Measurements from ENCODE around the gene PSMD3. TPM values are rescaled to one million over a fixed set of nuclear protein-coding genes. Genes with fewer than 3 reads are reported as not detected.

The PSMD3 gene
- total and polyA plus RNA-seq, 9 of the 15 experiments (the other 6 are each of a cell fraction or from before 2014, with no cell fraction given), result 2.0 to 251 (median 135) TPM

GRCh38 chr17:39981766-39982375 lies 1.3 kb downstream of the PSMD3 start:
- BruUV-seq (replicated peaks), result TSS peak; percentile 54
- Histone ChIP-seq H3K9me1 (ENCODE audit: control insufficient read depth, insufficient read depth, low read length) (no peaks in the 10 kb centered on the region), H3K4me1 (replicated peaks in 1 of 2; ENCODE audit: control insufficient read depth in 2 of 2, insufficient read depth in 2 of 2, low read length in 2 of 2) (peaks cover 5 to 12% of the 10 kb centered on the region in 2 experiments; a peak in 3 of 5 replicates), H2AFZ (ENCODE audit: low read depth, low read length) (no peak overlapping the region), H3K4me2 (ENCODE audit: insufficient read depth, low read length) (peak overlapping the region; percentile 92), H3K27ac (ENCODE audit: extremely low read depth, low read depth, low read length) (peak overlapping the region; percentile 98), H3K36me3 (ENCODE audit: control insufficient read depth, insufficient read depth, low read length) (peaks cover 49% of the 10 kb centered on the region), H3K9ac (ENCODE audit: insufficient read depth in 1 of 2, low read depth in 2 of 2, low read length in 2 of 2) (peak overlapping the region; percentile 98 to 100), H3K79me2 (ENCODE audit: control insufficient read depth, insufficient read depth, low read length) (peaks cover 39% of the 10 kb centered on the region), H3K27me3 (ENCODE audit: control insufficient read depth in 2 of 2, insufficient read depth in 2 of 2, low read length in 2 of 2) (no peaks in the 10 kb centered on the region), H3K4me3 (peak overlapping the region; percentile 98), H4K20me1 (replicated peaks; ENCODE audit: control insufficient read depth, insufficient read depth, low read length) (peaks cover 10% of the 10 kb centered on the region), H3K9me3 (replicated peaks; ENCODE audit: control insufficient read depth, insufficient read depth, low read depth, low read length) (no peaks in the 10 kb centered on the region)
- in situ Hi-C loops (cut with MboI), result no loop called here
- CTCF ChIA-PET (ENCODE audit: low intra/inter-chr PET ratio), result no interaction called here
- FAIRE-seq (peak; percentile 62), ATAC-seq (no peak), DNase-seq (ENCODE audit: extremely low read depth in 1 of 4, low spot score in 3 of 4) (no peak)
- POLR2A ChIA-PET, result interaction anchor here (0.6 to 3.7 kb wide), 7 partner anchors 11 to 153 kb away, joined by 3 to 14 read pairs (median 4); partner anchors contain the start of gene CSF3
- intact Hi-C loops (cut with micrococcal nuclease), result no loop called here
- WGBS (ENCODE audit: insufficient coverage, low coverage, missing lambda C conversion rate), result 2% methylated on average over 7 of the region's 7 CpGs
- no peak for TF ChIP-seq PATZ1 (CRISPR knock-in tag; IDR thresholded peaks at IDR 0.05; ENCODE audit: borderline replicate concordance)
- TF ChIP-seq ARNT (IDR thresholded peaks at IDR 0.05), result no peak
- TF ChIP-seq TAL1 (IDR thresholded peaks at IDR 0.05), result no peak
- TF ChIP-seq FOXJ2 (tag; IDR thresholded peaks at IDR 0.05), result no peak
- 0 out of 2 replicates have a peak, but pooled peaks have one; percentile 7 for TF ChIP-seq TSHZ1 (CRISPR knock-in tag; IDR thresholded peaks at IDR 0.05)
- TF ChIP-seq RBM15 (IDR thresholded peaks at IDR 0.05; ENCODE audit: insufficient read depth, low read length), result no peak
- no peak for TF ChIP-seq RBBP5 (IDR thresholded peaks at IDR 0.05; ENCODE audit: borderline replicate concordance, insufficient read depth, low read length, poor library complexity, severe bottlenecking)
- no peak for TF ChIP-seq CTCFL (IDR thresholded peaks at IDR 0.05; ENCODE audit: borderline replicate concordance, insufficient read depth, low read depth, low read length, poor library complexity, severe bottlenecking)
- 0 out of 4 replicates have a peak, but pooled peaks of 1 of the 2 experiments have one; percentile 2 for TF ChIP-seq FOXK2 (conservative IDR thresholded peaks at IDR 0.05 in 1 of 2, IDR thresholded peaks at IDR 0.05 in 1 of 2; ENCODE audit: low read depth in 2 of 2)
- TF ChIP-seq TAF7 (tag; IDR thresholded peaks at IDR 0.05), result 0 out of 2 replicates have a peak, but pooled peaks have one; percentile 12
- no peak for TF ChIP-seq TOE1 (IDR thresholded peaks at IDR 0.05; ENCODE audit: borderline replicate concordance)
- TF ChIP-seq TOE1 (CRISPR knock-in tag; IDR thresholded peaks at IDR 0.05; ENCODE audit: borderline replicate concordance, low read depth), result no peak
- no peak for TF ChIP-seq HDAC3 (IDR thresholded peaks at IDR 0.05; ENCODE audit: borderline replicate concordance, partially characterized antibody)

Data from K562 (cell line).